GM21447 (cell line): ENCODE data around the gene CHMP4A.
"Not testable (repeated sequence)": the region's sequence is repeated elsewhere in the genome, so short reads cannot be mapped to it uniquely, and the experiment has no call there.

Experiments used
- ATAC-seq: cut with Tn5 transposase; IDR thresholded peaks from one replicate; pipeline ENCODE4 v1.9.1; 2021; ENCODE audit not compliant: unreplicated experiment

CHMP4A gene

DNA sequence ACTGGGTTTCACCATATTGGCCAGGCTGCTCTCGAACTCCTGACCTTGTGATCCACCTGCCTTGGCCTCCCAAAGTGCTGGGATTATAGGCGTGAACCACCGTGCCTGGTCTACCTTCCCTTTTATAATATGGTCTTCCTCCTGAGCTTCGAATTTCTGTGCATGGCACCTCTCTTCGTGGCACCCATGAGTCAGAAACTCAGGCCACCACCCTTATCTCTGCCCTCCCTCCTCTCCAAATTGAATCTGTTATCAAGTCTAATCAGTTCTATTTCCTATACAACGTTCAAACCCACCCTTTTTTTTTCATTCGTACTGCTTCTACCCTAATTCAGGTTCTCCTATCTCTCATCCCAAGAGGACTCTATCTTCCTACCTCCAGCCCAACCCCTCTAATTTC is 34.1 kb upstream of the CHMP4A start:
- no peak for ATAC-seq

DNA sequence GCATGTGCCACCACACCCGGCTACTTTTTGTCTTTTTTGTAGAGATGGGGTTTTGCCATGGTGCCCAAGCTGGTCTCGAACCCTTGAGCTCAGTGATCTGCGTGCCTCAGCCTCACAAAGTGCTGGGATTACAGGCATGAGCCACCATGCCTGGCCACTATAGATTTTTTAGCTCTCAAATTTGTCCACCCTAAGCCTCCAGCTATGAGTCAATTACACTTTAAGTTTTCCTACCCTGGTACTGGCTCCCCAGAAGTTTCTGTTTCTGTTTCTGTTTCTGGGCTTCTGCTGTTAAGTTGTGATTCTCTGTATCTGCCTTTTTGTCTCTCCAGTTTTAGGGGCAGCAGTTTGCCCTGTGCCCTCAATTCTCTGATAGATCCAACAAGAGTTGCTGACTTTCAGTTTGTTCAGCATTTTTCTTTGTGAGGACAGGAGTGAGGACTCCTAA is 33.5 kb upstream of the CHMP4A start:
- ATAC-seq, result peak; percentile 26

DNA sequence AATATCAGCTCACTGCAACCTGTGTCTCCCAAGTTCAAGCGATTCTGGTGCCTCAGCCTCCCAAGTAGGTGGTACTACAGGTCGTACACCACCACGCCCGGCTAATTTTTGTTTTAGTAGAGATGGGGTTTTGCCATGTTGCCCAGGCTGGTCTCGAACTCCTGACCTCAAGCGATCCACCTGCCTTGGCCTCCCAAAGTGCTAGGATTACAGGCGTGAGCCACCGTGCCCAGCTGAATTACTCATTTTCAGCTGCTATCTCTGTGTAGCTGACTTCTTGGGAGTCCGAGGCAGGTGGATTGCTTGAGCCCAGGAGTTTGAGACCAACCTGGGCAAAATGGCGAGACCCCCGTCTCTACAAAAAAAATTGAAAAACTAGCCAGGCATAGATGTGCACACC is 32.1 kb upstream of the CHMP4A start:
- ATAC-seq, result not testable (repeated sequence)

DNA sequence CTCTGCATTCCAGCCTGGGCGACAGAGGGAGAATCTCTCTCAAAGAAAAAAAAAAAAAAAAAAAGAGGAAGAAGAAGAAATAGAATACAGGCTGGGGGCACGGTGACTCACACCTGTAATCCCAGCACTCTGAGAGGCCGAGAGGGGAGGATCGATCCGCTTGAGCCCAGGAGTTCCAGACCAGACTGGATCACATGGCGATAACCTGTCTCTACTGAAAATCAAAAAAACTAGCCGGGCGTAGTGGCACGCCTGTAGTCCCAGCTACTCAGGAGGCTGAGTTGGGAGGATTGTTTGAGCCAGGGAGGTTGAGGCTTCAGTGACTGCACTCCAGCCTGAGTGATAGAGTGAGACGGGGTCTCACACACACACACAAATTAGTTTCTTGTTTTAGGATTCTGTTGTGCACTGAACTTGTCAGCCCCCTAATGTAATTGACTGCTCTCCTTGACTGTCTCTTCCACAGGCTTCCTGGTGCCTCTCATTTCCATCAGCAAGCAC is 30.1 kb upstream of the CHMP4A start:
- ATAC-seq, result no peak

DNA sequence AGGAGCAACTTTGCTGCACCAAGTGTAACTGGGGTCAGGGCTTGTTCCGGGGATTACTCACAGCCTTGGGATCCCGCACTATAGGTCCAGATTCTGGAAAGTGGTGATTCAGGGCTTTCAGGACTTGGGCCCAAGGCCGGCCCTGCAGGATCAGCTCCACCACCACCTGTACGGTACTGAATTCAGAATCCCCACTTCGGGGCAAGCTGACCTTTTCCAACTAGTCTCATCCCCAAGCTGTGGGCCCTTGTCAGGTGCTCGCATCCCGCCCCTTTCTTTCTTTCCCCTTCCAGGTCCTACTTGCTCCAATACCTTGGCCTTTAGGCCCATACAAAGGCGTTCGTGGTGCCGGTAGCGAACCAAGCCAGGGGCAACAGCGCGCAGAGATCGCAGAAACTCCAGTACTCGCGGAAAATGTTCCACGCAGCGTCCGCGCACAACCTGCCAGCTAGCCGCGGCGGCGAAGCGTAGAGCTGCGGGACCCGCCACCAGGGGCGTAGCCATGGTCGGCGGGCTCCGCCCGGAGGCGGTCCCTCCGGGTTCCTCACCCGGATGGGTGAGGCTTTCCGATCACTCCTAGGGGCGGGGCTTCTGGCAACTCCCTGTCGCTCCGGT is 28.6 kb upstream of the CHMP4A start:
- ATAC-seq, result peak; percentile 70

DNA sequence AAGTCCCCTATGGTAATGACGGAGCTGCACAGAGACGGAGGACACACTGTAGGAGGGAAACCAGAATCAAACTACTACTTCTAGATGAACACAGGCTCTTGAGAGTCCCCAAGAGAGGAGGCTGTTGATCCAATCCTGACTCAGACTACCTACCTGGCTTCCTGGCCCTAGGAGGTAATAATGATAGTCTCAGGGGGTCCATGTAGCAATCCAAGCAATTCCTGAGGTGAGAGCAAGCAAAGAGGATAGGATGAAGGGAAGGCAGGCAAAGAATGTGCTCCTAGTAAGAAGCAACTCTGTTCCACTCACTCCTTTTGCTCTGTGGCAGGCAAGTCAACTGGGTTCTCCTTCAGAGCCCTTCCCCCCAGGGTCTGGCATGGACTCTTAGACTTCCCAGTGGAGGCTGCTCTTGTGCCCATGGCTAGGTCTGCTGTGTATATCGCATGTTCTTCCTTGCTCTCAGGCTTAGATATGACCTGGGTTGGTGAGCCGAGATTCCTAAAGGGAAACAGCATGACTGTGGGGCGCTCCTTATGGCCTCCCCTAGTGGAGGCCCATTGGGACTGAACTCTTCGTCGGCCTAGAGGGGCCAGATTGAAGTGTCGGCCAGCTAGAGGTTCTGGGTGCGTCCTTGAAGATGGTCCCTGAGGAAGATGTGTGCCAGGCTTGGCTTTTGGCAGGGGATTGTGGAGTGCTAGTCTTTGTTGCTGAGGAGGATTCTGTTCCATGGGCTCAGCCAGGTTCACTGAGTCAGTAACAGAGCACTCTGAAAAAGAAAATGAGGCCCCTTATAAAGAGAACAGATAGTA is 27.0 kb upstream of the CHMP4A start:
- no peak for ATAC-seq

DNA sequence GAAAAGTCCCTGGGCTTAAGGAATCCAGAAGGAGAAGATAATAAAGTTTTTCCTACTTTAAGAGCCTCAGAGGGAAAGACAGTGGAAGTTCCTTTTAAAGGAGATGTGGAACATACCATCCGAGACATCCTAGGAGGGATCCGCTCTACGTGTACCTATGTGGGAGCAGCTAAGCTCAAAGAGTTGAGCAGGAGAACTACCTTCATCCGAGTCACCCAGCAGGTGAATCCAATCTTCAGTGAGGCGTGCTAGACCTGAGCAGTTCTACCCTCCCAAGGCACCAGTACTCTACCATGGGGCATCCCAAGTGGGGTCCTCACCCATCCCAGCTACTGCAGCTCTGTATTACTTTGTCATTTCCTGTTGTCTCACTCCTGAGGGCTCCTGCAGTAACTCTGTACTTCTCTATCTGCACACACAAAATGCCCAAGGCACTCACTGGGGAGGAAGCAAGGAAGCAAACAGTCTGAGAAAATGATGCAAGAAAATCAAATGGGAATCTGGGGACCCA is 25.3 kb upstream of the CHMP4A start:
- ATAC-seq, result no peak

DNA sequence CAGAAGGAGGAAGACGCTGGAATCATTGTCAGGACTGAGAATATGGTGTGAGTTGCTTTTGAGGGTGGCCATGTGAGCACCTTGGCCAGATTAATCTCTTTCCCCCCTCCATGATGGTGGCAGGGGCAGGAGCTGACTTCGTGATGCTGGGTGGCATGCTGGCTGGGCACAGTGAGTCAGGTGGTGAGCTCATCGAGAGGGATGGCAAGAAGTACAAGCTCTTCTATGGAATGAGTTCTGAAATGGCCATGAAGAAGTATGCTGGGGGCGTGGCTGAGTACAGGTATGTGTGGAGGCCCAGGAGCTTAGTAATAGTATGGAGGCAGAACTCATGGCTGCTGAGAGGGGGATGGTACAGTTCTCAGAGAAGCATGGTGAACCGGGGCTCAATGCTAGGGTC is 24.8 kb upstream of the CHMP4A start:
- no peak for ATAC-seq

DNA sequence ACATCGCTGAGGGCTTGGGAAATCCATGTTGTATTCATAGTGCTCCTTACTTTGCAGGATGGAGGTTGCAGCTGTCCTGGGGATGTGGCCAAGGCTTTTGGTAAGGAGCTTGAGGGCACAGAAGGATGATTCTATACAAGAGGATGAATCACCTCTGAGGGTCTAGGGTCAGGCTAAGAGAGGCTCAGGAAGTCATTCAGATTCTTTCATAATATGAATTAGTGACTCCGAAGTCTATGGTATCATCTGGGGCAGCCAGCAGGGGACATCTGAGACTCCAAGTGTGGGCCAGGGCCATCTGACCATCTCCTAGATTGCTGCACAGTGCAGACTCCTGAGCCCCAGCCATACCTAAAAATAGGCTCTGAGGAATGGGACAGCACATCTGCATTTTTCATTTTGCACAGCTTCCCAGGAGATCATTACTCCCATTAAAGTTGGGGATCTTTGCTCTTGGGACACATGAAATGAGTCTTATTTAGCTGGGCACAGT is 24.2 kb upstream of the CHMP4A start:
- ATAC-seq, result no peak

DNA sequence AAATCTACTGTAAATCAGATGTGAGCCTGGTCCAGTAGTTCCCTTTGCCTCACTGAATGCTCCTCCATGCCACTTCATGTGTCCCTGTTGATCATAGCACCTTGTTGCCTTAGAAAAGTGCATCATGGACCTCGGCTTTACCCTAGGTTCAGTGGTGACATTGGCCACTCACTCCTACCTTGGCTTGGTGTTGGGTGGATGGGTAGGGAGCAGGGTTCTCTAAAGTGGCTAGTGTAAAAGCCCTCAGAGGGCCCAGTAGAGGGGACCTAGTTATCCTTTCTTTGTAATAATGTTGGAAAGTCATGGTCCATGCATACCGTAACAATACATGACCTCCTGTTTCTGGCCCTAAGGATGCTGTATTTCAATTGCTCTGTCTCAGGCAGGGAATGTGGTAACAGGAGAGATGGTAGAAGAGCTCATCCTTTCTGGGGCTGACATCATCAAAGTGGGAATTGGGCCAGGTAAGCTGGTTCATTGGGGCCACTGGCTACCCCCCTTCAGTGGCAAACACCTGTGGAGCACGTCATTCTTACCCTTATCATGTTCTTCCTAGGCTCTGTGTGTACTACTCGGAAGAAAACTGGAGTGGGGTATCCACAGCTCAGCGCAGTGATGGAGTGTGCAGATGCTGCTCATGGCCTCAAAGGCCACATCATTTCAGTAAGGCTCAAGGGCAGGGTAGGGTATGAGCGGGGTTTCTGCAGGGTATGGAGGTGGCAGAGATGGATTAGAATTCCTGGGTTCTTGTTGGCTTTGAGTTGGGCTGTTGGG is 23.6 kb upstream of the CHMP4A start:
- no peak for ATAC-seq

DNA sequence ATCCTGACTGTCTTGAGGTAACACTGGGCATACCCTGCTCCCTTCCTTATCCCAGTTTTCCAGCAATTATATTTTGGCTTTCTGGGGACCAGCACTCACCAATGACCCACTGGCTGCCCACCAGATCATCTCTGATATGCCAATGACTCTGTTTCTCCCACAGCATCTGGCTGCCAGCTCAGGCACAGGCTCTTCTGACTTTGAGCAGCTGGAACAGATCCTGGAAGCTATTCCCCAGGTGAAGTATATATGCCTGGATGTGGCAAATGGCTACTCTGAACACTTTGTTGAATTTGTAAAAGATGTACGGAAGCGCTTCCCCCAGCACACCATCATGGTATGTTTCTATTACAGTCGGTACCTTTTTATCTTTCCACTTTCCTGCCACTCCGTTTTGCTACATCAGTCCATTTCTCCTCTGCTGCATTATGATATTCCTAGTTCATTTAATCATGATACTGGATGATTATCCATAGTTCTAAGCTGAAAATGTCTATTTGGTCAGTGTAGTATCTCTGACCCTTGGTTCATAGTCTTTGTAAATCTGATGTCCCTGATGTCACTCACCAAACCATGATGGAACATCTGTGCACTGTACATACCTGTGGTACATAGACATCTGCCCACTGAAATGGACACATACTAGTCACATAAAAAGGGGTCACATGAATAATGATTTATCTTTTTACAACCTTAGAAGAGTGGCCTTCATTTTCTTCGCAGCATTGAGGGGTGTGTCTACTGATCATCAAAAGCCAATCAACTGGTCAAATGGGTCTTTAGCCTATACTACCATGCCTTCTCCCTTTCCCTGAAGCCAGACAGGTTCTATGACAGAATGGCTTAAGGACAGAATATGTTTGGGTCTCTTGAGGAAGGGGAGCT is 22.8 kb upstream of the CHMP4A start:
- no peak for ATAC-seq

DNA sequence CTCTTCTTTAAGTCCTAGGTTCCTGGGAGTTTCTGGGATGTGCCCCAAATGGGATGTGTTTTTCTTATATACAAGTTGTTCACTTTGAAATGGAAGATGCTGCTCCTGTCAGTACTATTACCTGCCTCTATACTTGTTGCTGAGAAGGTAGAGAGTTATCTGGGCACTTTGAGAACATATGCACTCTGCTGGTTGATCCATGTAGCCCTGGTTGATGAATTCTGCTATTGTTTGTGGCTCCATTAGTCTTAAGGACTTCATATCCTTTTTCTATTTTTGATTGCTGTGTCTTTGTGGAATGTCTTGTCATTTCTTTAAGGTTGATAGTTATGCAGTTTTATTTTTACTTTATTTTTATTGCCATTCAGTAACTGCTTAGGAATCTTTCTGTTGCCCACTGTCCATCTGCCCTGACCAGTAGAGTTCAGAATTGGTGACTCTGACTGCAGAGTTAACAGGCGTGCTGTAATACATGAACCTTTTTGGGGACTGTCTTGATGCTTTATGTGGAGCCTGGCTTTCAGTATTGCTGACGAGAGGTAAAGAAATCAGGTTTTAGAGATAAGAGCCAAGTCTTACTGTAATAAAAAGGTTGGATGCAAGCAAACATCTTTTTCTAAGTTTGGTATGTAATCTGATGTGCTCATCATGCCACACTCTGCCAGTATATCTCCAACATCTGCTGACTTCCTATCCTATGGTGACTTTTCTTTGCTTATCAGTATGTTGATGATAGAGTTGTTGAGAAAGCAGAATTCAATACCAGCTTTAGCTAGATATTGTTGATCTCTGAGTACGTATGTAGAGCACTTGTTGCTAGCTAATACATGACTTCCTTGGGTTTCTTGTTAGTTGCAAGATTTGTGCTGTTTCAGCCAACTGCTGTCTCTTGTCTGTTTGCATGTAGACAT is 21.1 kb upstream of the CHMP4A start:
- ATAC-seq, result no peak

DNA sequence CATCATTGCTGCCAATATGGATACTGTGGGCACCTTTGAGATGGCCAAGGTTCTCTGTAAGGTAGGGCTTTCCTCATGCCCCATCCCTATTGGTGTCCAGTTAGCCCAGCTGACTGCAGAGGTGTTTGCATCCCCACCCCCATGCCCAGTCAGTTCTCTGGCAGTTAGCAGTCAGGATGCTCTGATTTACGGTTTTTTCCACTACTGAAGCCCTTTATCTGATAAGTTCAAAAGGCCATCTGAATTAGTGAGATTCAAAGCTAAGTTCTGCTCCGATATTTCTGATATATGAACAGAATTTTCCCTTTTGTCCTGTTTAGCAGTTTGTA is 20.2 kb upstream of the CHMP4A start:
- no peak for ATAC-seq

DNA sequence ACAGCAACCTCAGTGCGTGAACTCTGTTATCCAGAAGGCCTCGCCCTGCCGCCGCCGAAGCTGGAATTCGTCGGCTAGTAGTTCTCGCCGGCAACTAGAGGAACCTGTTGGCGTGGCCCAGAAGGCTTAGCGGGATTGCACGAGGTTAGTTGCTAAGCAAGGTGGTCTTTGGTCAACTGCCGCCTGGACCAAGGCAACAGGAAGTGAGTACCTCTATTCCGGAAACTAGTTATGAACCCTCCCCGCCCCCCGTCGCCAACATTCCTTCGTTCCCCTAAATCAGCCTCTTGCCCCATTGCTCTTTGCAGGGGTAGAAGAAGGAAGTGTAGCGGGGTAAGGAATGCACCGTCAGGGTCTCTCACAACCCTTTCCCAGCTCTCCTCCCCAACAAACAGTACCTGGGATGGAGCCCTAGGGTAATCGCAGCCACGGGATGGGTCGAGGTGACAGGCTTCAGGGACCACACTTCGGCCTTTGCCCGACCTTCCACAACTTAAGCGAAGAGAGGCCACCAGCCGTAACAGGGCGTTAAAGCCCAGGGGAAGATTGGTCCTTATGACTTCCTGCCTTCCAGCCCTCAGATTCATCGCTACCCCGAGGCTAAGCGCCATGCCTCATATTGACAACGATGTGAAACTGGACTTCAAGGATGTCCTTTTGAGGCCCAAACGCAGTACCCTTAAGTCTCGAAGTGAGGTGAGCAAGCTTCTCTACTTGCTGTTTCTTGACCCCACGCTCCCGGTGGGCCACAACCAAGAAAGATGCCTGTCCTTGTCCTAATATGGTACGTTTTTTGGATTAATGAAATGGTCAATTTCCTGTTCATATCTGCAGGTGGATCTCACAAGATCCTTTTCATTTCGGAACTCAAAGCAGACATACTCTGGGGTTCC is 19.6 kb upstream of the CHMP4A start, which contains the start of gene GMPR2:
Gene GMPR2 (plus strand): TSS at position 285 of the 893 bp plus-strand sequence. CDS start 325 bp downstream, at position 610.
- ATAC-seq, result peak; percentile 55

DNA sequence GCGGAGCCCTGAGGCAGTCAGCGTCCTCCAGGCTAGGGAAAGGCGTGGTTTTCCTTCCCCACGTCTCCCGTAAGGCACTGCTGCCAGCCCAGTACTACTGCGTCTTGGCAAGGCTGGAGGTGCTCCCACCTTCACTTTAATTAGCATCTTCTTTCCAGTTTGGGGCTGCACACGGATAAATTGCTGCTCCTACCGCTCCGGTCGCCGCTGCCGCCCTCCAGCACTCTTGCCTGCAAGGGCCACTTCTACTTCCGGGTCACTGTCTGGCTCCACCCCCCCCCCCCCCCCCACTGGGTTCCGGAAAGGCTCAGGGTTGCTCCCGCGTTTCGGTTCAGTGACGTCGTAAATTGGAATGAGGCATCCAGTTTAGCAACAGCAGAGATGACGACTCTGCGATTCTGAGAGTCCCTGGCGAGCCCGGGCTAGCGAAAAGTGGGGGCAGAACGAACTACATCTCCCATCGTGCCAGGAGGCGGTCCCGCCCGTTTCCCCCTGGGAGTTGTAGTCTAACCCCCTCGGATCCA is 18.9 kb upstream of the CHMP4A start, which contains the start of gene NEDD8:
Gene NEDD8 (minus strand): TSS at position 247 of the 524 bp plus-strand sequence. CDS start 100 bp downstream, at position 147.
- ATAC-seq, result peak; percentile 64

DNA sequence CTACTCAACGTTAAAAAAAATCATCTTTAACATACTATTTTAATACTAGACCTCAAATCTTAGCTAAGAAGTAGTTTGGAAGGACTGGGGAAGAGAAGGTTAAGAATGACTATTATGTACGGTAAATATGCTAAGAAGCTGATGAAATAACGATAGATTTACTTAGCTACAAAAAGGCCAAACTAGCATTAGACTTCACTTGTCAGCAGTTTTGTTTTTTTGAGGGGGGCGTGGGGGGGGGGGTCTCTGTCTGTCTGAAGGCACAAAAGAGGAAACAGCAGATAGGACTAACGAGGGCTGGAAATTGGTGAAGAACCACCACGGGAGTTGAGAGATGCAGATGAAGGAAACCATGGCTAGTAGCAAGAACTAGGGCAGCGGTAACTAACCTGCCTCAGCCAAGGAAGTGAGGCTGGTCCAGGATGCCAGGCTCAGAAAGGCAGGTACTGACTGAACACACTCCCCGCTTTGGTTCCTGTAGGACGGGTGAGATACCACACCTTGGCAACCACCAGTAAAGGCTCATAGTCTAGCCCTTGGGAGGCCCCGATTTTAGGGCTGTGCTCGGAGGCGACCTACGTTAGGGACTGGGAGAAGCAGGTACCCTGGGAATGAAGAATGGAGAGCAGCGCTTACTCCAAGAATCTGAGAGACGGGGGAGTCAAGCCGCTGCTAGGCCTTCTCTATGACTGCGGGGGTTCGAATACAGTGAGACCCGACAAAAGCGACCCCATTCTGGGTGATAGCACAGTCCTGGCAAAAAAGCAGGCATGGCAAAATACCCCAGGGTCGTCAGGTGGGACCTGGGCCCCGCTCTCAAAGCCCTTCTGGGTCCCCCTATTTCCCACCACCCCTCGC is 18.2 kb upstream of the CHMP4A start:
- ATAC-seq, result peak; percentile 7

DNA sequence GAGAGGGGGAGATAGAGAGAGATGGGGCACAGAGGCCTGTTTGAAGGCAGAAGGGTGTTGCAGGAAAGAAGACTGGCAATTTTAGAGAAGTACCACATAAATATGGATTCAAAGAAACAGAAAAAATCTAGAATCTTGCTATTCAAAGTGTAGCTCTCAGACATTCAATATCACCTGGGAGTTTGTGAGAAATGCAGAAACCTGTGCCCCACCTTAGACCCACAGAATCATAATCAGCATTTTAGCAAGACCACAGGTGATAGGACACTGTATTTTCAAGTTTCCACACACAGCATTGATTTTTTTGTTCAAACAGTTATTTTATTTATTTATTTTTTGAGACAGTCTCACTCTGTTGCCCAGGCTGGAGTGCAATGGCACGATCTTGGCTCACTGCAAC is 15.6 kb upstream of the CHMP4A start:
- ATAC-seq, result no peak
